Testis (tissue), 3 donors: ENCODE data around the gene BDKRB2. TPM values are rescaled to one million over a fixed set of nuclear protein-coding genes. Genes with fewer than 3 reads are reported as not detected.

ENCODE experiments used
- DNase-seq: peaks from one replicate; pipeline ENCODE4 v3.0.0-alpha.2; 2019
- H3K27ac ChIP-seq, 2 donors: fragments of 200-600 bp; sonication (generic); one replicate each; pipeline ENCODE4 v1.5.1; 2019
- H3K27me3 ChIP-seq: fragments of 200-600 bp; sonication (generic); one replicate; pipeline ENCODE4 v1.5.1; 2019
- H3K36me3 ChIP-seq: fragments of 200-600 bp; sonication (generic); one replicate; pipeline ENCODE4 v1.5.1; 2017; ENCODE audit warnings: low read depth; ENCODE audit errors: missing control alignments
- H3K4me1 ChIP-seq: fragments of 200-600 bp; sonication (generic); one replicate; pipeline ENCODE4 v1.5.1; 2019
- H3K4me3 ChIP-seq, 2 donors: fragments of 200-600 bp; sonication (generic); one replicate each; pipeline ENCODE4 v1.5.1; 2017 to 2019
- H3K9me3 ChIP-seq: fragments of 200-600 bp; sonication (generic); one replicate; pipeline ENCODE4 v1.5.1; 2017
- POLR2A ChIP-seq: fragments of 450-650 bp; IDR thresholded peaks from one replicate; pipeline ENCODE4 v1.6.1; 2017; ENCODE audit warnings: antibody characterized with exemption, mild to moderate bottlenecking, moderate library complexity
- whole genome bisulfite sequencing, 2 donors: methylation state at CpG; one replicate each; pipeline ENCODE4 v1.1.5; 2018; 5-methylcytosine and 5-hydroxymethylcytosine counted together
- intact Hi-C: fragments of 100-400 bp; cut with DNase I; formaldehyde crosslinking; loops from one replicate; pipeline ENCODE4 v1.15.1; 2023; ENCODE audit warnings: low total_unique reads
- polyA plus RNA-seq: library from polyadenylated mRNA; stranded (reverse); fragments of 350-450 nt; fragmentation: Illumina TruSeq; extraction: RNeasy Lipid Tissue Mini Kit (QIAGEN cat#74804); gene quantifications from one replicate; pipeline ENCODE4 v1.2.3, GENCODE V29; 2014; ENCODE audit warnings: low read depth, low replicate concordance; ENCODE audit not compliant: insufficient read depth
- total RNA-seq, 2 donors: library from RNA; depleted of rRNA; stranded (reverse); fragments of >200 nt; gene quantifications; one replicate each; pipeline ENCODE4 v1.2.3, GENCODE V29; 2016
- TF ChIP-seq, protein P1 (sequence below), 3 experiments: fragments of 450-650 bp in 2 of 3; fragments of 200-600 bp in 1 of 3; sonication (generic) in 1 of 3; IDR thresholded peaks; one replicate each; pipeline ENCODE4 v1.5.1; 2016 to 2019; ENCODE audit warnings: antibody characterized with exemption in 3 of 3, mild to moderate bottlenecking in 2 of 3, moderate library complexity in 1 of 3

The BDKRB2 gene
- total and polyA plus RNA-seq, 3 donors from 2014 or later, result 0.63 to 2.9 (median 0.87) TPM

- DNase-seq, result no peak
- TF ChIP-seq POLR2A, result no peak
- TF ChIP-seq, protein P1, sequence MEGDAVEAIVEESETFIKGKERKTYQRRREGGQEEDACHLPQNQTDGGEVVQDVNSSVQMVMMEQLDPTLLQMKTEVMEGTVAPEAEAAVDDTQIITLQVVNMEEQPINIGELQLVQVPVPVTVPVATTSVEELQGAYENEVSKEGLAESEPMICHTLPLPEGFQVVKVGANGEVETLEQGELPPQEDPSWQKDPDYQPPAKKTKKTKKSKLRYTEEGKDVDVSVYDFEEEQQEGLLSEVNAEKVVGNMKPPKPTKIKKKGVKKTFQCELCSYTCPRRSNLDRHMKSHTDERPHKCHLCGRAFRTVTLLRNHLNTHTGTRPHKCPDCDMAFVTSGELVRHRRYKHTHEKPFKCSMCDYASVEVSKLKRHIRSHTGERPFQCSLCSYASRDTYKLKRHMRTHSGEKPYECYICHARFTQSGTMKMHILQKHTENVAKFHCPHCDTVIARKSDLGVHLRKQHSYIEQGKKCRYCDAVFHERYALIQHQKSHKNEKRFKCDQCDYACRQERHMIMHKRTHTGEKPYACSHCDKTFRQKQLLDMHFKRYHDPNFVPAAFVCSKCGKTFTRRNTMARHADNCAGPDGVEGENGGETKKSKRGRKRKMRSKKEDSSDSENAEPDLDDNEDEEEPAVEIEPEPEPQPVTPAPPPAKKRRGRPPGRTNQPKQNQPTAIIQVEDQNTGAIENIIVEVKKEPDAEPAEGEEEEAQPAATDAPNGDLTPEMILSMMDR (IDR thresholded peaks at IDR 0.05), result no peak
- H3K27me3 ChIP-seq, result no peaks in the 10 kb centered on the region
- no peak overlapping the region for H3K27ac ChIP-seq
- no peaks in the 10 kb centered on the region for H3K9me3 ChIP-seq
- H3K36me3 ChIP-seq, result no peaks in the 10 kb centered on the region
- H3K4me1 ChIP-seq, result no peaks in the 10 kb centered on the region
- 84 to 85% methylated on average over 8 of the region's 8 CpGs for WGBS, 2 donors
- intact Hi-C loops, result no loop called here
- no peak overlapping the region for H3K4me3 ChIP-seq
Measured at GRCh38 chr14:96160076-96160912, 44.3 kb upstream of the BDKRB2 start.

- H3K27ac ChIP-seq, result no peak overlapping the region
Measured at GRCh38 chr14:96160913-96161310, 43.7 kb upstream of the BDKRB2 start.

DNA sequence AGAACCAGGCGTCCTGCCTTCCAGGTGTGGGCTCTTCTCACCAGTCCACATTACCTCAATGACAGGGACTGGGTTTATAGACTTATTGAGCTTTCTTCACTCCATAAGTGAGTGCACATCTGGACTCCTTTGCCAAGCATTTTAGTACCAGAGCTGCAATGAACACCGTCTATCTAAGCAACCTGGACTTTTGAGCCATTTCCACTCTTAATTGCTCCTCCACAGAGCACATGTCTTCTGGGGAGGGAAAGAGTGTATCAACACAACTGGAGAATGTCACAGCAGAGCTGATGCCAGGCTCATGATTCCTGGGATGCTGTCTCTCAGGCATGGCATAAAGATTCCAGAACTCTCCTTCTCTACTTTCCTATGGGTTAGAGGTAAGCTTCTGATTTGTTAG is 43.0 kb upstream of the BDKRB2 start:
- 79 to 83% methylated on average over 2 of the region's 2 CpGs for WGBS, 2 donors
- Histone ChIP-seq H3K4me3 (no peak overlapping the region), H3K27me3 (no peaks in the 10 kb centered on the region), H3K4me1 (no peaks in the 10 kb centered on the region), H3K36me3 (no peaks in the 10 kb centered on the region), H3K27ac (no peak overlapping the region), H3K9me3 (no peaks in the 10 kb centered on the region)
- intact Hi-C loops, result no loop called here
- no peak for TF ChIP-seq POLR2A
- TF ChIP-seq, protein P1 (IDR thresholded peaks at IDR 0.05), result no peak
- no peak for DNase-seq

More at GRCh38 chr14:96160913-96161310, 43.7 kb upstream of the BDKRB2 start:
- 91 to 97% methylated on average over 4 of the region's 4 CpGs for WGBS, 2 donors
- no peaks in the 10 kb centered on the region for H3K9me3 ChIP-seq
- intact Hi-C loops, result no loop called here
- H3K4me1 ChIP-seq, result no peaks in the 10 kb centered on the region
- no peak overlapping the region for H3K4me3 ChIP-seq
- no peaks in the 10 kb centered on the region for H3K27me3 ChIP-seq
- no peak for DNase-seq
- no peak for TF ChIP-seq POLR2A
- TF ChIP-seq, protein P1 (IDR thresholded peaks at IDR 0.05), result no peak
- no peaks in the 10 kb centered on the region for H3K36me3 ChIP-seq

DNA sequence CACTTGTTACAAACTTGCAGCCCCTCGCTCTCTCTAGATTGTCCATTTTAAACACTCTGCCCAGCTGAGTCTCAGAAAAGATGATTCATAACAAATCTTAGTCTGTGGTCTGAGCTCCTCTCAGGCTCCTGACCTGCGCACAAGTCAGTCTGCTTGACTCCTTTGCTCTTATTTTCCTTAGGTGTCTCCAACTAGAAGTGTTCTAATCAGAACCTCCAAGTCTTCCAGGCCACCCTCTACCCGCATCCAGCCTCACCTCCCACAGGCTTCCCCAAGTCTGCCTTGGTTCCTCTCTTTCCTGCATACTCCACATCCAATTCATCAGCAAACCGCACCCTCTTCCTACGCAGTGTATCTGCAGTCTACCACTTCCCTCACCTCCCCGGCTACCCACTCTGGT is 42.4 kb upstream of the BDKRB2 start:
- no peaks in the 10 kb centered on the region for H3K27me3 ChIP-seq
- no peaks in the 10 kb centered on the region for H3K9me3 ChIP-seq
- no peak overlapping the region for H3K27ac ChIP-seq
- no peaks in the 10 kb centered on the region for H3K36me3 ChIP-seq
- intact Hi-C loops, result no loop called here
- TF ChIP-seq, protein P1 (IDR thresholded peaks at IDR 0.05), result no peak
- TF ChIP-seq POLR2A, result no peak
- no peak overlapping the region for H3K4me3 ChIP-seq
- 84 to 92% methylated on average over 6 of the region's 6 CpGs for WGBS, 2 donors
- DNase-seq, result no peak
- no peaks in the 10 kb centered on the region for H3K4me1 ChIP-seq

- H3K4me1 ChIP-seq, result no peaks in the 10 kb centered on the region
- intact Hi-C loops, result no loop called here
- H3K9me3 ChIP-seq, result no peaks in the 10 kb centered on the region
- TF ChIP-seq, protein P1 (IDR thresholded peaks at IDR 0.05), result no peak
- no peak for TF ChIP-seq POLR2A
- 93 to 98% methylated on average over 4 of the region's 4 CpGs for WGBS, 2 donors
- H3K27ac ChIP-seq, result no peak overlapping the region
- DNase-seq, result no peak
- H3K4me3 ChIP-seq, result no peak overlapping the region
- H3K36me3 ChIP-seq, result no peaks in the 10 kb centered on the region
- no peaks in the 10 kb centered on the region for H3K27me3 ChIP-seq
Measured at GRCh38 chr14:96162741-96163140, 41.9 kb upstream of the BDKRB2 start.
